Panc1 (cell line): Measurements from ENCODE around the gene PDE6B. TPM values are rescaled to one million over a fixed set of nuclear protein-coding genes. Genes with fewer than 3 reads are reported as not detected.

Experiments used
- ATAC-seq: fragments of 200-7000 bp; cut with Tn5 transposase; 2 replicates; pipeline ENCODE4 v1.9.1; 2020; ENCODE audit warnings: mild to moderate bottlenecking, moderate library complexity
- BruUV-seq: library from RNA; stranded (reverse); fragments of 400-500 nt; replicated peaks from 2 replicates; lab custom pipeline; 2021; lab: Mats Ljungman, UMichigan
- CTCF ChIA-PET: fragments of 300-600 bp; sonication (Branson Sonifier 250); formaldehyde crosslinking; loops from one replicate; lab custom pipeline; 2022; ENCODE audit warnings: antibody characterized with exemption; lab: Charles Lee
- POLR2A ChIA-PET: fragments of 300-600 bp; sonication (Branson Sonifier 250); formaldehyde crosslinking; loops from one replicate; lab custom pipeline; 2022; ENCODE audit warnings: antibody characterized with exemption; lab: Charles Lee
- DNase-seq: peaks from one replicate; pipeline ENCODE4 v3.0.0-alpha.2; 2010; ENCODE audit warnings: low read depth, low spot score
- H3K27ac ChIP-seq: 2 replicates; pipeline ENCODE4 v1.5.1; 2011; ENCODE audit warnings: mild to moderate bottlenecking, low read length, inconsistent platforms
- H3K27me3 ChIP-seq: fragments of 200-500 bp; sonication (Bioruptor generic); 2 replicates; pipeline ENCODE4 v1.6.0; 2014; ENCODE audit warnings: low read length, inconsistent platforms; ENCODE audit not compliant: control insufficient read depth, insufficient read depth
- H3K36me3 ChIP-seq: fragments of 200-500 bp; sonication (Bioruptor generic); 2 replicates; pipeline ENCODE4 v1.5.1; 2014; ENCODE audit warnings: inconsistent platforms, mild to moderate bottlenecking, low read length, moderate library complexity; ENCODE audit not compliant: control insufficient read depth, insufficient read depth
- H3K4me1 ChIP-seq: 2 replicates; pipeline ENCODE4 v1.5.1; 2011; ENCODE audit warnings: inconsistent platforms, mild to moderate bottlenecking, low read length, moderate library complexity; ENCODE audit not compliant: control insufficient read depth, insufficient read depth
- H3K4me3 ChIP-seq, 2 experiments: 2 replicates each; pipeline ENCODE4 v1.5.1; 2011 to 2012; ENCODE audit warnings: low read depth in 2 of 2, low read length in 2 of 2, mild to moderate bottlenecking in 2 of 2, inconsistent platforms in 1 of 2, moderate library complexity in 1 of 2
- H3K9me3 ChIP-seq: fragments of 200-500 bp; sonication (Bioruptor generic); 2 replicates; pipeline ENCODE4 v1.5.1; 2014; ENCODE audit warnings: low read depth, mild to moderate bottlenecking, inconsistent platforms, low read length, moderate library complexity; ENCODE audit not compliant: control insufficient read depth, insufficient read depth
- POLR2AphosphoS5 ChIP-seq: IDR thresholded peaks from 2 replicates; pipeline ENCODE4 v1.6.1; 2012; ENCODE audit warnings: mild to moderate bottlenecking, low read depth, low read length, moderate library complexity
- SIN3A ChIP-seq: IDR thresholded peaks from 2 replicates; pipeline ENCODE4 v1.6.1; 2012; ENCODE audit warnings: low read depth, mild to moderate bottlenecking, low read length, moderate library complexity, borderline replicate concordance; ENCODE audit not compliant: insufficient read depth
- TCF7L2 ChIP-seq: IDR thresholded peaks from 2 replicates; pipeline ENCODE4 v1.6.1; 2011; ENCODE audit warnings: mild to moderate bottlenecking, low read depth, low read length, inconsistent platforms
- in situ Hi-C: cut with HindIII; loops from 2 replicates; pipeline ENCODE4 v1.10.0; 2016; ENCODE audit warnings: low sequenced_read_pairs, low pct_unique_long_range_greater_than_20kb
- intact Hi-C: fragments of 100-400 bp; cut with micrococcal nuclease; formaldehyde crosslinking; loops from one replicate; pipeline ENCODE4 v1.10.0; 2022; ENCODE audit not compliant: unreplicated experiment
- total RNA-seq: library from RNA; stranded (reverse); gene quantifications from one replicate; pipeline ENCODE4 v1.2.1, GENCODE V29; 2021; ENCODE audit not compliant: unreplicated experiment
- TF ChIP-seq, protein P1 (sequence below), 2 experiments: IDR thresholded peaks; 2 replicates each; pipeline ENCODE4 v1.6.1; 2011 to 2012; ENCODE audit warnings: low read depth in 2 of 2, control low read depth in 1 of 2, low read length in 1 of 2, mild to moderate bottlenecking in 1 of 2, moderate library complexity in 1 of 2; ENCODE audit not compliant: insufficient read depth in 1 of 2
- TF ChIP-seq, protein P2 (sequence below): fragments of 450-650 bp; IDR thresholded peaks from 2 replicates; pipeline ENCODE4 v1.5.1; 2017; ENCODE audit warnings: mild to moderate bottlenecking

The PDE6B gene
- total RNA-seq, 1 experiment from 2014 or later: 6.5 TPM

DNA sequence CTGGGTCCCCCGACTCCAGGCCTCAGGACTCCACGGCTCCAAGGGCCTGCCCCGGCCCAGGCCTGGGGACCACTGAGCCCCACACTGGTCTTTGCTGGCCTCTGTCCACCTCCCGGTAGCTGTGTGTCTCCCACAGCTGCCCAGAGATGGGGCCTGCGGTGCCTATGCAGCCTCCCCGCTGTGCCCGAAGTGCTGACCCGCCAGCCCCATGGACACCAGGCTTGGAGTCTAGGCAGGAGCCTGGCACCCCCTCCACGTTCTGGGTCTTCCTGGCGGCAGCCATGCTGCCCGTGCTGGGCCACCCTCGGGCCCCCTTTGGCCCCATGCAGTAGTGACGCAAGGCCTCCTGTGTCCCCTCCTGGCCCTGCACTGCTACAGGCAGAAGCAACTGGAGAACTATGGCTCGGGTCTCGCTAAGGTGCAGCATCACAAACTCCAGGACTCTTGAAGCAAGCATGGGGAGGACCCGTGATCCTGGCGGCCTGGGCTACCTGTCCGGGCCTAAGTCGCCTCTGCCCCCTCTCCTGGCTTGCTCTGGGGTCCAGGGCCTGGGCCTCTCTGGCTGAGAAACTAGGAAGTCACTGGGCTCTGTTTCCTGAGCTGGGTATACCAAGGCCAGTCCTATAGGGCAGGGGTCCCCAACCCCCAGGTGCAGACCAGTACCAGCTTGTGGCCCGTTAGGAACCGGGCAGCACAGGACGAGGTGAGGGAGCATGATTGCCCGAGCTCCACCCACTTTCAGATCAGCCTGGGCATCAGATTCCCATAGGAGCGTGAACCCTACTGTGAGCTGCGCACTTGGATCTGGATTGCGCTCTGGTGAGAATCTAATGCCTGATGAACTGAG is 49.9 kb downstream of the PDE6B start:
- H3K4me1 ChIP-seq: peaks cover 8% of the 10 kb centered on the region
- ChIA-PET CTCF (interaction anchor here (0.6 kb wide), 1 partner anchor 1345 kb away, joined by 5 read pairs; no protein-coding TSS in a partner anchor), POLR2A (no interaction called here)
- TF ChIP-seq, protein P1, sequence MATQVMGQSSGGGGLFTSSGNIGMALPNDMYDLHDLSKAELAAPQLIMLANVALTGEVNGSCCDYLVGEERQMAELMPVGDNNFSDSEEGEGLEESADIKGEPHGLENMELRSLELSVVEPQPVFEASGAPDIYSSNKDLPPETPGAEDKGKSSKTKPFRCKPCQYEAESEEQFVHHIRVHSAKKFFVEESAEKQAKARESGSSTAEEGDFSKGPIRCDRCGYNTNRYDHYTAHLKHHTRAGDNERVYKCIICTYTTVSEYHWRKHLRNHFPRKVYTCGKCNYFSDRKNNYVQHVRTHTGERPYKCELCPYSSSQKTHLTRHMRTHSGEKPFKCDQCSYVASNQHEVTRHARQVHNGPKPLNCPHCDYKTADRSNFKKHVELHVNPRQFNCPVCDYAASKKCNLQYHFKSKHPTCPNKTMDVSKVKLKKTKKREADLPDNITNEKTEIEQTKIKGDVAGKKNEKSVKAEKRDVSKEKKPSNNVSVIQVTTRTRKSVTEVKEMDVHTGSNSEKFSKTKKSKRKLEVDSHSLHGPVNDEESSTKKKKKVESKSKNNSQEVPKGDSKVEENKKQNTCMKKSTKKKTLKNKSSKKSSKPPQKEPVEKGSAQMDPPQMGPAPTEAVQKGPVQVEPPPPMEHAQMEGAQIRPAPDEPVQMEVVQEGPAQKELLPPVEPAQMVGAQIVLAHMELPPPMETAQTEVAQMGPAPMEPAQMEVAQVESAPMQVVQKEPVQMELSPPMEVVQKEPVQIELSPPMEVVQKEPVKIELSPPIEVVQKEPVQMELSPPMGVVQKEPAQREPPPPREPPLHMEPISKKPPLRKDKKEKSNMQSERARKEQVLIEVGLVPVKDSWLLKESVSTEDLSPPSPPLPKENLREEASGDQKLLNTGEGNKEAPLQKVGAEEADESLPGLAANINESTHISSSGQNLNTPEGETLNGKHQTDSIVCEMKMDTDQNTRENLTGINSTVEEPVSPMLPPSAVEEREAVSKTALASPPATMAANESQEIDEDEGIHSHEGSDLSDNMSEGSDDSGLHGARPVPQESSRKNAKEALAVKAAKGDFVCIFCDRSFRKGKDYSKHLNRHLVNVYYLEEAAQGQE (IDR thresholded peaks at IDR 0.05; ENCODE audit: insufficient read depth in 1 of 2, low read depth in 2 of 2, low read length in 1 of 2): no peak
- TF ChIP-seq, protein P2, sequence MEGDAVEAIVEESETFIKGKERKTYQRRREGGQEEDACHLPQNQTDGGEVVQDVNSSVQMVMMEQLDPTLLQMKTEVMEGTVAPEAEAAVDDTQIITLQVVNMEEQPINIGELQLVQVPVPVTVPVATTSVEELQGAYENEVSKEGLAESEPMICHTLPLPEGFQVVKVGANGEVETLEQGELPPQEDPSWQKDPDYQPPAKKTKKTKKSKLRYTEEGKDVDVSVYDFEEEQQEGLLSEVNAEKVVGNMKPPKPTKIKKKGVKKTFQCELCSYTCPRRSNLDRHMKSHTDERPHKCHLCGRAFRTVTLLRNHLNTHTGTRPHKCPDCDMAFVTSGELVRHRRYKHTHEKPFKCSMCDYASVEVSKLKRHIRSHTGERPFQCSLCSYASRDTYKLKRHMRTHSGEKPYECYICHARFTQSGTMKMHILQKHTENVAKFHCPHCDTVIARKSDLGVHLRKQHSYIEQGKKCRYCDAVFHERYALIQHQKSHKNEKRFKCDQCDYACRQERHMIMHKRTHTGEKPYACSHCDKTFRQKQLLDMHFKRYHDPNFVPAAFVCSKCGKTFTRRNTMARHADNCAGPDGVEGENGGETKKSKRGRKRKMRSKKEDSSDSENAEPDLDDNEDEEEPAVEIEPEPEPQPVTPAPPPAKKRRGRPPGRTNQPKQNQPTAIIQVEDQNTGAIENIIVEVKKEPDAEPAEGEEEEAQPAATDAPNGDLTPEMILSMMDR: no peak
- TF ChIP-seq SIN3A (no peak), POLR2AphosphoS5 (no peak), TCF7L2 (no peak)
- H3K36me3 ChIP-seq: peaks cover 10% of the 10 kb centered on the region
- BruUV-seq: no TSS peak
- in situ Hi-C loops (no loop called here), intact Hi-C loops (no loop called here)
- no peaks in the 10 kb centered on the region for H3K9me3 ChIP-seq
- no peaks in the 10 kb centered on the region for H3K27me3 ChIP-seq
- H3K27ac ChIP-seq: peak overlapping the region; percentile 80
- ATAC-seq (peak; percentile 17), DNase-seq (no peak)
- H3K4me3 ChIP-seq: peak overlapping the region; percentile 80 to 84

DNA sequence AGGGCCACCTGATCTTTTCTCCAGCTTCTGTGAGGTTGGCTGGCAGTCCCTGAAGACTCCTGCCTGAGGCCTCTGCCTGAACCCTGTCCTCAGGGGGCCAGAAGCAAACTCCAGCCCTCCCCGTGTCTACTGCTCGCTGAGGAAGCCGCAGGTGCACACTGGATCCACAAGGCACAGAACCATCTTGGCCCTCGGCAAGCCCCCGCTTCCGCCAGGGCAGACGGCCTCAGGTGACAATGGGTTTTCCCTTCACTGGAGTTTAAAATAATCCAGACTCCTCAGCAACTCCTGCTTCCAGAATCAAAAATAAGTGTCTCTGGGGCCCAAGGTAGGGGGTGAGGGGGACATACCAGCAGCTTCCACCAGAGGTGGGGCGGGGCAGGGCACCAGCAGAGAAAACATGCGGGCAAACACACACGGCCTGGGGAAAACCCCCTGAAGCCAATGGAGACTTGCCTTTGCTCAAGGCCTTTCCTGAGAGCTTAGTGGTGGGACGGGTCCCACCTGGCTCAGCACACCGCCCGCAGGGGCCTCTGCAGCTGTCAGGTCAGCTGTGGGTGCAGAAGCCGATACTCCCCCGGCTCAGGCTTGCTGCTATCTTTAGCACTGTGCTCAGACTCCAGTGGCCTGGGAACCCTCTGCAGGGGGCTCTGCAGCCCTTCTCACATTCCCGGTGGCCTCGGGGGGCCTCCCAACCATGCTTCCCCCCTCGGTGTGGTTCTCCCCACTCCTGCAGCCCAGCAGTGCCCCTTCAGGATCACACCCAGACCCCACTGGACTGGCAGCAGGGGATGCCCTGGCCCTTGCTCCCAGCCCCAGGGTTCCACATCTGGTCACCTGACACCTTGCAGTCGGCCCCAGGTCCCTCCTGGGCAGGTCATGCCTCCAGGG is 50.9 kb downstream of the PDE6B start:
- peaks cover 8% of the 10 kb centered on the region for H3K4me1 ChIP-seq

More for the DNA sequence above, 50.9 kb downstream of the PDE6B start:
- BruUV-seq: TSS peak; percentile 74
- intact Hi-C loops (no loop called here), in situ Hi-C loops (no loop called here)
- Histone ChIP-seq H3K9me3 (no peaks in the 10 kb centered on the region), H3K4me3 (no peak overlapping the region), H3K27ac (no peak overlapping the region), H3K27me3 (no peaks in the 10 kb centered on the region), H3K36me3 (peaks cover 10% of the 10 kb centered on the region)
- CTCF ChIA-PET: interaction anchor here (0.6 kb wide), 1 partner anchor 1344 kb away, joined by 5 read pairs; no protein-coding TSS in a partner anchor
- DNase-seq: no peak
- POLR2A ChIA-PET: no interaction called here
- no peak for ATAC-seq
- TF ChIP-seq POLR2AphosphoS5 (no peak), SIN3A (no peak), TCF7L2 (no peak)
- TF ChIP-seq, protein P2: no peak
- TF ChIP-seq, protein P1 (IDR thresholded peaks at IDR 0.05; ENCODE audit: insufficient read depth in 1 of 2, low read depth in 2 of 2, low read length in 1 of 2): no peak
